HG02938 (cell line): ENCODE results near the gene SNCB.

Experiments
- ATAC-seq: cut with Tn5 transposase; IDR thresholded peaks from one replicate; pipeline ENCODE4 v1.9.1; 2021; ENCODE audit warnings: mild to moderate bottlenecking, moderate library complexity; ENCODE audit not compliant: unreplicated experiment

The SNCB gene

GRCh38 chr5:176644878-176645670 lies 14.7 kb upstream of the SNCB start:
- no peak for ATAC-seq

GRCh38 chr5:176644294-176644693 lies 14.0 kb upstream of the SNCB start:
- ATAC-seq = no peak

DNA sequence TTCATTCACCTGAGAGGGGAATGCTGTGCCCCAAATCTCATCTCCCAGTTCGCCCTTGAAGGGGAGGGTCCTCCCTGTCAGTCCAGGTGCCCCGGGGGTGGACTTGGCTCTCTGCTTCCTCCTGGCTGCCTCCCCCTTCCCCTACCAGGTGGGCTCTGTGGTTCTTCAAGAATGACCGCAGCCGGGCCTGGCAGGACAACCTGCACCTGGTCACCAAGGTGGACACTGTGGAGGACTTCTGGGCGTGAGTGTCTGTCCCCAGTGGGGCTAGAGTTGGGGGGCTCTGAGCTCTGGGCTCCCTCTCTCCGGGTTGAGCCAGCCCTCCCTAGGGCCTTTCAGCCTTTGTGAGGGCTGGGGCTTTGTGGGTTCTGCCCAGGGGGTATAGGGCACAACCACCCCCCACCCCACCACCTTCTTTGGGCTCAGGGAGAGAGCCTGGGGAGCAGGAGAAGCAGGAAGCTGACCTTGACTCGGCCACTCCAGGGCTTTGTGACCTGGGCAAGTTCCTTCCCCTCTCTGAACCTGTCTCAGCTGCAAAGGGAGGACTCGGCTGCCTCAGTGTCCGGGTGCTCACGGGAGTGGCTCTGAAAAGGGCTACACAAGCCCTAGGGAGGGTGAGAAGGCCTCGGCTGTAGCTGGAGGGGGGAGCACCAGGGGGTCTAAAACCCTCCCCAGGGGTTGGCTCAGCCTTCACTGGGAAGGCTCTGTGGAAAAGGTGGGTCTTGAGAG lies 13.3 kb upstream of the SNCB start:
- no peak for ATAC-seq

DNA sequence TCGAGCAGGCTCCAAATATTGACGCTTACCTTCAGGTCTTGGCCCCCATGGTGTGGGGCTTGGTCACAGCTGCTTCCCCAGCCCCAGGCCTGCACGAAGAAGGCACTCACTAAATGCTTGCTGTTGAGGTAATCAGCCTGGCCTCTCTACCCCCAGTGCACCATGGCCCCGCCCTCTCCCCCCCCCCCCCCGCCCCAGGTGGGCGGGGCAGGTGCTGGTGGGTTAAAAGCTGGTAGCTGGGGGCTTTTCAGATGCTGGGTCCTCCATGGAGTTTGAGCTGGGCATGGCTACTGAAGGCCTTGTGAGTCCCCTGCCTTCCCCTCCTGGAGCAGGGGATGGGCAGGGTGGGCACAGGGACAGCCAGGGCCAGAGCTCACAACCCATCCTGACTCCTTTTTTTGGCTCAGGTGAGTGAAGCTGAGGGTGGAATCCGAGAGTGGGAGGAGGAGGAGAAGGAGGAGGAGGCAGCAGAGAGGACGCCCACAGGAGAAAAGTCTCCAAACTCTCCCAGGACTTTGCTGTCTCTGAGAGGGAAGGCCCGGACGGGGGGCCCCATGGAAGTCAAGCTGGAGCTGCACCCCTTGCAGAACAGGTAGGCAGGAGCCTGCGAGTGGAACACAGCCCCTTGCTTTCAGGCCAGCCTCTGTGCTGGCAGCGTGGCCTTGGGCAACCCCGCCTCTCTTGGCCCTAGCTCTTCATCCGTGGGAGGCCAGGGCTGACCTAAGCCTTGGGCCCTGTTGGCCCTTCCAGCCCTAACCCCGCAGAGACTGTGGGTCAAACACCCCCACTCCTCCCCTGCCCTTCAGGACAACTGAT lies 12.5 kb upstream of the SNCB start:
- ATAC-seq = no peak

- no peak for ATAC-seq
Measured at GRCh38 chr5:176640616-176641015, 10.3 kb upstream of the SNCB start.

- no peak for ATAC-seq
Measured at GRCh38 chr5:176639981-176640380, 9.6 kb upstream of the SNCB start.

DNA sequence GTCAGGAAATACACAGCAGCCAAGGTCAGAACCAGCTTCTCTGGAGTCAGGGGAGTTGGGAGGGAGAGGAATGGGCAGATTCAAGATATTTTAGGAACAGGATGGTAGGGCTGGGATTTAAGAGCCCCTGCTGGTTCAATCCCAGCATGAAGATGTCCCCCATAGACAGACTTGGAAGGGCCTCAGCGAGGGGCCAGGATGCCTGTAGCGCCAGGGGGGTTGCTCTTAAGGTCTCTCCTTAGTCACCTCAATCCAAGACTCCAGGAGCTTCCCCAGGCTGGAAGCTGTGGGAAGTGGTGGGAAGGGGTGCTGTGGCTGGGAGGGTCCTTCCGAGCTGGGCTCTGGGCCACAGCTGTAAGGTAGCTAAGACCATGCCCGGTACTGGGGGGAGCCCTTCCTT lies 8.9 kb upstream of the SNCB start:
- ATAC-seq = no peak

DNA sequence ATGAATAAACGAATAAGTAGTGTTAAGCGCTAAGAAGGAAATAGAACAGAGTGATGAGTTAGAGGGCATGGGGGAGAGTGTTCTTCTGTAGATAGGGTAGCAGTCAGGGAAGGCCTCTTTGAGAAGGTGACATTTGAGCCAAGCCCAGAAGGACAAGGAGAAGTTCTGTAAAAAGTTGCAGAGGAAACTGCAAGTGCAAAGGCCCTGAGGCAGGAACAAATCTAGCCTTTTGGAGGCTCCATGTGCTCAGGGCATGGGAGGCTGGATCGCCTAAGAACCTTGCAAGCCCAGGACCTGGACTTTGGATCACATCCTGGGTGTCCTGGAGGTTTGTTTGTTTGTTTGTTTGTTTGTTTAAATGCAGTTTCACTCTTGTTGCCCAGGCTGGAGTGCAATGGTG lies 8.1 kb upstream of the SNCB start:
- no peak for ATAC-seq

GRCh38 chr5:176637556-176637955 lies 7.2 kb upstream of the SNCB start:
- no peak for ATAC-seq

- no peak for ATAC-seq
Measured at GRCh38 chr5:176636426-176636825, 6.1 kb upstream of the SNCB start.

GRCh38 chr5:176633598-176633997 lies 3.3 kb upstream of the SNCB start:
- no peak for ATAC-seq

- ATAC-seq = no peak
Measured at GRCh38 chr5:176632745-176633144, 2.4 kb upstream of the SNCB start.

DNA sequence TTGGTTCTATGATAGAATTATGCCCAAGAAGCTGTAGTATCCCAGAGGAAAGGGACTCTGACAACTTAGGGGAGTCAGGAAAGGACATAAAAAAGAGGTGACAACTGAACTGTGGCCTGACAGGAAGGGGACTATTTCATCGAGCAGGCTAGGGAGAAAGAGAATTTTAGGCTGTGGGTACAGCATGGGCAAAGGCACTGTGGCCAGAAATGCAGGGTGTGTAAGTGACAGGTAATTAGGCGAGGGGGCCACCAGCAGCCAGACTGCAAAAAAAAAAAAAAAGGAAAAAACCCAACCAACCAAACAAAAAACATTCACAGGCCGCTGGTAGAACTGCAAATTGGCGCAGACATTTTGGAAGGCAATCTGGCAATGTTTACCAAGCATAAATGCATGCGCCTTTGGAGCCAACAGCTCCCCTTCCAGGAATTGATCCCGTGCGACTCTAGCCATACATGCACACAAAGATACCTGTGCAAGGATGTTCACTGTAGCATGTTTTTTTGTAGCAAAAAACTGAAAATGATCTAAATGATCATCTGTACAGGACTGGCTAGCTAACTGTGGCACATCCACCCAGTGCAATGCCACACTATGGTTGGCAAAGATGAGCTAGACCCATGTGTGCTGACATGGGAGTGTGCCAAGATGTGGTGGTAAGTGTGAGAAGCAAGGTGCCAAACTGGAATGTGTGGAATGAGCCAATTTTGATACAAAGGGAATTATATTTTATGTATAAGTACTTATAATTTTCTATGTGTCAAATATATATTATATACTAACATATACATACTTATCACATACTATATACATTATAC lies 1.3 kb upstream of the SNCB start:
- no peak for ATAC-seq

- no peak for ATAC-seq
Measured at GRCh38 chr5:176630681-176631222, 418 bp upstream of the SNCB start.

DNA sequence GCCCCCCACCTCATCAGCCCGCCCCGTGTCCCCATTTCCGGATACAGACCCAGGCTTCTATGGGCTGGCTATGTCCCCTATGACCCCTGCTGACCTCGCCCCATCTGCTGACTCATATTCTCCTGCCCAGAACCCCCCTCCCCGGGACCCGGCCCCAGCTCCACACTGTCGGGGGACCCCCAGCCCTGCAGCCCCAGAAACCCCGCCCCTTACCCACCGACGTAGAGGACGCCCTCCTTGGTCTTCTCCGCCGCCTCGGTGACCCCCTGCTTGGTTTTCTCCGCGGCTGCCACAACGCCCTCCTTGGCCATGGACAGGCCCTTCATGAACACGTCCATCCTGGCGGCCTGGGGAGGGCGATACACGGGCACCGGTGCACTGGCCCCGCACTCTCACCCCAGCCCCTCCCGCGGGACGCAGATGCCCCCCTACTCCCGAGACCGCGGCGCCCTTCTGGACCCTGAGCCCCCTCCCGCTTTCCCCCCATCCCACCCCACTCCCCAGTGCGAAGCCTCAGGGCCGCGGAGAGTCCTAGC lies 949 bp downstream of the SNCB start:
- no peak for ATAC-seq

- ATAC-seq = no peak
Measured at GRCh38 chr5:176628406-176629228, 1.7 kb downstream of the SNCB start.

DNA sequence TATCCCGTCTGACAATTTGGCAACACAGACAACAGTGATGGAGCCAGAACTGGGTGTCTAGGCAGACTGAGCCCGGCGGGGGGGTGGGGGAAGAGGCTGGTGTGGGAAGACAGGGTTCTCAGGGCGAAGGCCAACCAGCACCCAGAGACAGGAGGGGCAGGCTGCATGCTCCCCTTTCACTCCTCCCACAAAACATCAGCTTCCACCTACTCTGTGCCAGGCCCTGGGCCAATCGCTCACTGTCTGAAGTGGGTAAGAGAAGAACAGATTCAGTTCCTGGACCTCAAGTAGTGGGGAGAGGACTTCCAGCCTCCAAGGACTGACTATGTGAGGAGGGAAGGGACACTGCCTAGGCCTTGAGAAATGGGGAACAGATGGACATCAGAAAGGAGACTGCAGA lies 2.8 kb downstream of the SNCB start:
- no peak for ATAC-seq

DNA sequence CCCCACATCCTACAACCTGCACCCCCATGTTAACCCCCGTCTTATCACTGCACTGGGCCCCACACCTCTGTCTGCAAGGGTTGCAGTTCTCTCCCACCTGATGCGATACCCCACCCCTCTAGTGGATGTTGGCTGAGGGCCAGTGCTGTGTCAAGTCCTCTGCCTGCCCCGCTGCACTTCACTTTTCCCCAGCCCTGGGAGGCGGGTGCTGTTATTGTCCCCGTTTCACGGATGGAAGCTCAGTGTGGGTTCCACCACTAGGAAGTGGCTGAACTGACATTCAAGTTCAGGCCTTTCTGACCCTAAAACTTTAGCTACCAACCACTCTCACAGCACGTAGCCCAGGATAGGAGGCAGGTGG lies 3.5 kb downstream of the SNCB start:
- no peak for ATAC-seq
